Stomach (tissue), 19 donors: ENCODE results near the gene SSUH2. TPM values are rescaled to one million over a fixed set of nuclear protein-coding genes. Genes with fewer than 3 reads are reported as not detected.
"Not testable (repeated sequence)": the region's sequence is repeated elsewhere in the genome, so short reads cannot be mapped to it uniquely, and the experiment has no call there.

ENCODE experiments used
- DNase-seq, 2 donors: peaks; one replicate each; pipeline versions ENCODE4 v3.0.0 to v3.0.0-alpha.2; 2013 to 2019
- H3K27ac ChIP-seq, 5 donors: fragments of 200-600 bp in 4 of 5; sonication (generic) in 4 of 5; one replicate each; pipeline ENCODE4 v1.5.1; 2013 to 2019; ENCODE audit warnings: mild to moderate bottlenecking in 1 of 5, moderate library complexity in 1 of 5
- H3K27me3 ChIP-seq, 3 donors: fragments of 200-600 bp; sonication (generic); one replicate each; pipeline ENCODE4 v1.5.1; 2017 to 2019; ENCODE audit warnings: mixed run types in 1 of 3
- H3K36me3 ChIP-seq, 4 donors: fragments of 200-600 bp; sonication (generic); 1 replicate in 3 of 4; 2 replicates in 1 of 4; pipeline ENCODE4 v1.5.1; 2016 to 2019
- H3K4me1 ChIP-seq, 4 donors: fragments of 200-600 bp; sonication (generic); one replicate each; pipeline ENCODE4 v1.5.1; 2016 to 2019
- H3K4me3 ChIP-seq, 4 donors: fragments of 200-600 bp; sonication (generic) in 3 of 4; one replicate each; pipeline ENCODE4 v1.5.1; 2016 to 2019; ENCODE audit warnings: mild to moderate bottlenecking in 1 of 4
- H3K9me3 ChIP-seq, 4 donors: fragments of 200-600 bp; sonication (generic); one replicate each; pipeline ENCODE4 v1.5.1; 2016 to 2019
- EP300 ChIP-seq: sonication (generic); formaldehyde crosslinking; IDR thresholded peaks from one replicate; pipeline ENCODE4 v1.6.1; 2017; ENCODE audit warnings: antibody characterized with exemption
- POLR2A ChIP-seq, 4 donors: fragments of 450-650 bp; IDR thresholded peaks; one replicate each; pipeline ENCODE4 v1.6.1; 2016; ENCODE audit warnings: antibody characterized with exemption in 4 of 4, control low read depth in 2 of 4, mild to moderate bottlenecking in 1 of 4, moderate library complexity in 1 of 4
- POLR2AphosphoS5 ChIP-seq, 3 donors: sonication (generic); formaldehyde crosslinking; IDR thresholded peaks; one replicate each; pipeline ENCODE4 v1.6.1; 2016; ENCODE audit warnings: antibody characterized with exemption in 3 of 3
- WGBS, 5 donors: extraction: QIAGEN DNeasy Blood & Tissue Kit in 3 of 5; methylation state at CpG; one replicate each; pipeline versions ENCODE4 v1.1.5 to v1.1.7; 2013 to 2018; 5-methylcytosine and 5-hydroxymethylcytosine counted together
- intact Hi-C: fragments of 100-400 bp; cut with DNase I; formaldehyde crosslinking; loops from one replicate; pipeline ENCODE4 v1.15.1; 2023; ENCODE audit warnings: low total_unique reads
- long read RNA-seq, 10 donors: transcript quantifications; one replicate each; lab custom pipeline, GENCODE V29; 2026
- polyA plus RNA-seq, 3 donors: library from polyadenylated mRNA; stranded (reverse); fragments of 200-250 nt; gene quantifications; one replicate each; pipeline ENCODE4 v1.2.3, GENCODE V29; 2013
- total RNA-seq, 5 donors: library from RNA; depleted of rRNA; stranded (reverse); fragments of >200 nt; gene quantifications; one replicate each; pipeline versions ENCODE4 v1.1.0 to v1.2.3, GENCODE V29; 2014 to 2016
- TF ChIP-seq, protein P1 (sequence below), 7 experiments: fragments of 450-650 bp in 4 of 7; fragments of 200-600 bp in 3 of 7; sonication (generic) in 3 of 7; IDR thresholded peaks; one replicate each; pipeline ENCODE4 v1.5.1; 2016 to 2019; ENCODE audit warnings: antibody characterized with exemption in 7 of 7, control low read depth in 2 of 7, mild to moderate bottlenecking in 1 of 7
- donor health status: healthy with polysubstance abuse.
- donor health status: Bipolar disorder and iron deficiency.
- donor health status: healthy.

SSUH2 gene, protein sequence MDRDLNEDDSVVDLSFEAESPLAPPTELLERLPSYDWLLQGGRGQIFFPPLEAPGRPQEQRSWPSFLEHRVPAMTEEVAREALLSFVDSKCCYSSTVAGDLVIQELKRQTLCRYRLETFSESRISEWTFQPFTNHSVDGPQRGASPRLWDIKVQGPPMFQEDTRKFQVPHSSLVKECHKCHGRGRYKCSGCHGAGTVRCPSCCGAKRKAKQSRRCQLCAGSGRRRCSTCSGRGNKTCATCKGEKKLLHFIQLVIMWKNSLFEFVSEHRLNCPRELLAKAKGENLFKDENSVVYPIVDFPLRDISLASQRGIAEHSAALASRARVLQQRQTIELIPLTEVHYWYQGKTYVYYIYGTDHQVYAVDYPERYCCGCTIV
- 1 to 10 TPM in 2 of 5 donors, under 1 TPM in 1, not detected in 2; 0.43 to 1.8 (median 1.4) TPM for total RNA-seq
- polyA plus RNA-seq: 1 to 10 TPM in 1 of 3 donors, under 1 TPM in 2; 0.35 to 6.3 (median 0.56) TPM
- long read RNA-seq, donor 1: 0 reads
- long read RNA-seq, donor 2: 0 reads
- long read RNA-seq, donor 3: 0 reads
- long read RNA-seq, donor 4: 0 reads
- long read RNA-seq, donor 5, partial matches to known transcripts: 0 of 1 reads
- long read RNA-seq, donor 5, other reads (novel, unspliced or antisense): 0 of 1 reads
- long read RNA-seq, donor 6: 0 reads
- long read RNA-seq, donor 7, partial matches to known transcripts: 0 of 2 reads
- long read RNA-seq, donor 7, other reads (novel, unspliced or antisense): 0 of 2 reads
- long read RNA-seq, donor 8, partial matches to known transcripts: 0 of 1 reads
- long read RNA-seq, donor 8, other reads (novel, unspliced or antisense): 0 of 1 reads
- long read RNA-seq, donor 9: 0 reads
- long read RNA-seq, donor 10: 0 reads

- Histone ChIP-seq H3K4me3 (no peak within 1 kb of the TSS), H3K27ac (no peak within 1 kb of the TSS), H3K4me1 (no peaks in the 10 kb centered on the region), H3K9me3 (no peaks in the 10 kb centered on the region), H3K27me3 (no peaks in the 10 kb centered on the region), H3K36me3 (no peaks in the 10 kb centered on the region)
- TF ChIP-seq EP300: no peak
- TF ChIP-seq POLR2A (IDR thresholded peaks at IDR 0.05): no peak
- no peak for TF ChIP-seq POLR2AphosphoS5 (IDR thresholded peaks at IDR 0.05)
- TF ChIP-seq, protein P1, sequence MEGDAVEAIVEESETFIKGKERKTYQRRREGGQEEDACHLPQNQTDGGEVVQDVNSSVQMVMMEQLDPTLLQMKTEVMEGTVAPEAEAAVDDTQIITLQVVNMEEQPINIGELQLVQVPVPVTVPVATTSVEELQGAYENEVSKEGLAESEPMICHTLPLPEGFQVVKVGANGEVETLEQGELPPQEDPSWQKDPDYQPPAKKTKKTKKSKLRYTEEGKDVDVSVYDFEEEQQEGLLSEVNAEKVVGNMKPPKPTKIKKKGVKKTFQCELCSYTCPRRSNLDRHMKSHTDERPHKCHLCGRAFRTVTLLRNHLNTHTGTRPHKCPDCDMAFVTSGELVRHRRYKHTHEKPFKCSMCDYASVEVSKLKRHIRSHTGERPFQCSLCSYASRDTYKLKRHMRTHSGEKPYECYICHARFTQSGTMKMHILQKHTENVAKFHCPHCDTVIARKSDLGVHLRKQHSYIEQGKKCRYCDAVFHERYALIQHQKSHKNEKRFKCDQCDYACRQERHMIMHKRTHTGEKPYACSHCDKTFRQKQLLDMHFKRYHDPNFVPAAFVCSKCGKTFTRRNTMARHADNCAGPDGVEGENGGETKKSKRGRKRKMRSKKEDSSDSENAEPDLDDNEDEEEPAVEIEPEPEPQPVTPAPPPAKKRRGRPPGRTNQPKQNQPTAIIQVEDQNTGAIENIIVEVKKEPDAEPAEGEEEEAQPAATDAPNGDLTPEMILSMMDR (IDR thresholded peaks at IDR 0.05): no peak
- 78 to 84% (median 82%) methylated on average over 8 of the region's 8 CpGs for WGBS, 5 donors
- intact Hi-C loops: no loop called here
- no peak for DNase-seq
Measured at GRCh38 chr3:8644748-8645390, at the start of gene SSUH2. SSUH2 (minus strand) TSS chr3:8644798; CDS start chr3:8644758, 40 bp downstream.

DNA sequence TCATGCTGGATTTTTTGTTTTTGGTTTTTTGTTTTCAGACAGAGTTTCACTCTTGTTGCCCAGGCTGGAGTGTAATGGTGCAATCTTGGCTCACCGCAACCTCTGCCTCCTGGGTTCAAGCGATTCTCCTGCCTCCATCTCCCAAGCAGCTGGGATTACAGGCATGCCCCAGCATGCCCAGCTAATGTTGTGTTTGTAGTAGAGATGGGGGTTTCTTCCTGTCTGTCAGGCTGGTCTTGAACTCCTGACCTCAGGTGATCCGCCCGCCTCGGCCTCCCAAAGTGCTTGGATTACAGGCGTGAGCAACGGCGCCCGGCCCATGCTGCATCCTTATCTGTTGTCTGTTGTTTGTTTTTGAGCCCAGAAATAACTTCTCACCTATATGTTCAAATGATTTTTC is 46.7 kb upstream of the SSUH2 start:
- H3K27me3 ChIP-seq, H3K9me3 ChIP-seq, DNase-seq, H3K36me3 ChIP-seq, H3K27ac ChIP-seq, H3K4me1 ChIP-seq, H3K4me3 ChIP-seq, intact Hi-C loops: not testable (repeated sequence)
- 58 to 74% (median 67%) methylated on average over 9 of the region's 9 CpGs for WGBS, 5 donors

DNA sequence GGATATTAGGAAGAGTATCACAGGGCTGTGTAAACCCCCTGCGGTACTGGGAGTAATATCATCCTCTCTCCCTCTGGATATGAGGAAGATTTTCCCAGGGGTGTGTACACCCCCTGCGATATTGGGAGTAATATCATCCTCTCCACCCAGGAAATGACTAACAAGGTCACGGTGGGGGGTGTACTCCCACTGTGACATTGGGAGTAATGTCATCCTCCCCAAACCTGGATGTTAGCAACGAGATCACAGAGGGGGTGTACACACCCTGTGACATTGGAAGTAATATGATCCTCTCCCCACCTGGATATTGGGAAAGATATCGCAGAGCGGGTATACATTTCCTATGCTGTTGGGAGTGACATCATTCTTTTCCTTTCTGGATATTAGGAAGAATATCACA is 40.4 kb upstream of the SSUH2 start:
- H3K27ac ChIP-seq, H3K36me3 ChIP-seq, H3K4me3 ChIP-seq, intact Hi-C loops, DNase-seq, H3K9me3 ChIP-seq, H3K4me1 ChIP-seq: not testable (repeated sequence)
- WGBS, 5 donors: 81 to 85% (median 82%) methylated on average over 5 to 6 of the region's 6 CpGs
- H3K27me3 ChIP-seq: peaks cover 0 to 21% (median 0%) of the 10 kb centered on the region in 3 donors

DNA sequence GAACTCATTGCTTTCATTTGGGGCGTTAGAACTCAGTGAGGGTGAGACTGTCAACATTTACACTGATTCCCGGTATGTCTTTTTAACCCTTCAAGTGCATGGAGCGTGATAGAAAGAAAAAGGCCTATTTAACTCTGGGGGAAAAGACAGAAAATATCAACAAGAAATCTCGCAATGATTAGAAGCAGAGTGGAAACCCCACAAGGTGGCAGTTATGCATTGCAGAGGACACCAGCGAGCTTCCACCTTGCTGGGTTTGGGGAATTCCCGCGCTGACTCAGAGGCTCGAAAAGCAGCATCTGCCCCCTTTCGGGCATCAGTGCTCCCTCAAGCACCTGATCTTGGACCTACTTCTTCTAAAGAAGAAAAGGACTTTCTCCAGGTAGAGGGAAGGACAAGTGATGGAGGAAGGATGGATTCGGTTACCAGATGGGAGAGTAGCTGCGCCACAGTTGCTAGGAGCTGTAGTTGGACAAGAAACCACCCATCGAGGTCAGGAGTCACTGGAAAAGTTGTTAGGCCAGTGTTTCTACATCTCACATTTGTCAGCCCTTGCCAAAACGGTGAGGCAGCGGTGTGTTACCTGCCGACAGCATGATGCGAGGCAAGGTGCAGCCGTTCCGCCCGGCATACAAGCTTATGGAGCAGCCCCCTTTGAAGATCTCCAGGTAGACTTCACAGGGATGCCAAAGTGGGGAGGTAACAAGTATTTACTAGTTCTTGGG is 38.4 kb upstream of the SSUH2 start:
- H3K27me3 ChIP-seq: peaks cover 0 to 41% (median 0%) of the 10 kb centered on the region in 3 donors
- intact Hi-C loops, H3K36me3 ChIP-seq, DNase-seq, H3K4me3 ChIP-seq, H3K9me3 ChIP-seq, H3K27ac ChIP-seq, H3K4me1 ChIP-seq: not testable (repeated sequence)
- WGBS, 5 donors: 53 to 68% (median 65%) methylated on average over 18 to 19 of the region's 19 CpGs

- peaks cover 0 to 48% (median 0%) of the 10 kb centered on the region in 3 donors for H3K27me3 ChIP-seq
- DNase-seq, intact Hi-C loops, H3K27ac ChIP-seq, H3K9me3 ChIP-seq, H3K4me1 ChIP-seq, H3K36me3 ChIP-seq, H3K4me3 ChIP-seq: not testable (repeated sequence)
- WGBS, 5 donors: 53 to 63% (median 55%) methylated on average over 7 to 9 of the region's 9 CpGs
Measured at GRCh38 chr3:8681881-8682538, 37.4 kb upstream of the SSUH2 start.
